H9 (cell line): ENCODE measurements around the gene CDO1. TPM values are rescaled to one million over a fixed set of nuclear protein-coding genes. Genes with fewer than 3 reads are reported as not detected.
A peak's percentile ranks its signal among the peaks of the same experiment; 100 is the strongest.

Experiments used
- DNase-seq: peaks from one replicate; pipeline ENCODE4 v3.0.0-alpha.2; 2017
- H2AFZ ChIP-seq: one replicate; pipeline ENCODE4 v1.6.1; 2013; ENCODE audit warnings: mild to moderate bottlenecking, low read length, control low read depth, moderate library complexity
- H2AK5ac ChIP-seq: 2 replicates; pipeline ENCODE4 v1.6.1; 2013; ENCODE audit warnings: low read length, control low read depth, mixed read lengths; ENCODE audit not compliant: insufficient read length
- H2BK120ac ChIP-seq: one replicate; pipeline ENCODE4 v1.6.1; 2013; ENCODE audit warnings: low read depth, mild to moderate bottlenecking, low read length, control low read depth, inconsistent platforms; ENCODE audit not compliant: poor library complexity, severe bottlenecking
- H2BK12ac ChIP-seq: 2 replicates; pipeline ENCODE4 v1.6.1; 2013; ENCODE audit warnings: low read length, control low read depth, mixed read lengths, low read depth; ENCODE audit not compliant: insufficient read length
- H2BK15ac ChIP-seq: 2 replicates; pipeline ENCODE4 v1.6.1; 2013; ENCODE audit warnings: low read depth, low read length, control low read depth
- H2BK20ac ChIP-seq: one replicate; pipeline ENCODE4 v1.6.1; 2013; ENCODE audit warnings: low read depth, mild to moderate bottlenecking, low read length, control low read depth, inconsistent platforms; ENCODE audit not compliant: poor library complexity, severe bottlenecking
- H2BK5ac ChIP-seq: 2 replicates; pipeline ENCODE4 v1.6.1; 2013; ENCODE audit warnings: low read length, control low read depth, mixed read lengths; ENCODE audit not compliant: insufficient read length
- H3K14ac ChIP-seq: 2 replicates; pipeline ENCODE4 v1.6.1; 2013; ENCODE audit warnings: low read length, control low read depth; ENCODE audit not compliant: insufficient read depth
- H3K18ac ChIP-seq: 2 replicates; pipeline ENCODE4 v1.6.1; 2013; ENCODE audit warnings: low read depth, mild to moderate bottlenecking, mixed read lengths, low read length, control low read depth; ENCODE audit not compliant: insufficient read length
- H3K23ac ChIP-seq: 2 replicates; pipeline ENCODE4 v1.6.1; 2013; ENCODE audit warnings: low read length, control low read depth, mixed read lengths, low read depth; ENCODE audit not compliant: insufficient read length
- H3K23me2 ChIP-seq: 2 replicates; pipeline ENCODE4 v1.6.1; 2013; ENCODE audit warnings: low read depth, mild to moderate bottlenecking, mixed read lengths, low read length, control low read depth; ENCODE audit not compliant: insufficient read length, poor library complexity, severe bottlenecking
- H3K27ac ChIP-seq: 2 replicates; pipeline ENCODE4 v1.5.1; 2013; ENCODE audit warnings: low read length, control low read depth, mixed read lengths, low read depth; ENCODE audit not compliant: insufficient read length
- H3K27me3 ChIP-seq: 2 replicates; pipeline ENCODE4 v1.6.1; 2013; ENCODE audit warnings: low read length, control low read depth, inconsistent platforms; ENCODE audit not compliant: insufficient read depth
- H3K4ac ChIP-seq: 2 replicates; pipeline ENCODE4 v1.6.1; 2013; ENCODE audit warnings: low read depth, mild to moderate bottlenecking, control low read depth, inconsistent platforms, low read length, moderate library complexity
- H3K4me1 ChIP-seq: 2 replicates; pipeline ENCODE4 v1.6.1; 2013; ENCODE audit warnings: low read length, control low read depth, inconsistent platforms; ENCODE audit not compliant: insufficient read depth
- H3K4me2 ChIP-seq: 2 replicates; pipeline ENCODE4 v1.6.1; 2013; ENCODE audit warnings: low read length, control low read depth, mixed read lengths; ENCODE audit not compliant: insufficient read length, insufficient read depth
- H3K56ac ChIP-seq: 2 replicates; pipeline ENCODE4 v1.6.1; 2013; ENCODE audit warnings: low read depth, mild to moderate bottlenecking, mixed read lengths, low read length, control low read depth; ENCODE audit not compliant: insufficient read length
- H3K79me1 ChIP-seq: 2 replicates; pipeline ENCODE4 v1.6.1; 2013; ENCODE audit warnings: low read depth, mild to moderate bottlenecking, moderate library complexity, low read length, control low read depth, inconsistent platforms; ENCODE audit not compliant: insufficient read depth, poor library complexity, severe bottlenecking
- H3K79me2 ChIP-seq: 2 replicates; pipeline ENCODE4 v1.6.1; 2013; ENCODE audit warnings: low read length, control low read depth, inconsistent platforms; ENCODE audit not compliant: insufficient read depth
- H3K9ac ChIP-seq: 2 replicates; pipeline ENCODE4 v1.6.1; 2013; ENCODE audit warnings: low read length, control low read depth, mixed read lengths; ENCODE audit not compliant: insufficient read length; ENCODE audit errors: extremely low read depth
- H3K9me3 ChIP-seq: one replicate; pipeline ENCODE4 v1.6.1; 2013; ENCODE audit warnings: low read depth, low read length, inconsistent platforms; ENCODE audit not compliant: control insufficient read depth
- H3T11ph ChIP-seq: one replicate; pipeline ENCODE4 v1.6.1; 2013; ENCODE audit warnings: mild to moderate bottlenecking, low read length, control low read depth, inconsistent platforms
- H4K20me1 ChIP-seq: one replicate; pipeline ENCODE4 v1.6.1; 2013; ENCODE audit not compliant: control insufficient read depth, insufficient read length, insufficient read depth
- H4K5ac ChIP-seq: 2 replicates; pipeline ENCODE4 v1.6.1; 2013; ENCODE audit warnings: low read depth, mild to moderate bottlenecking, mixed read lengths, low read length, control low read depth; ENCODE audit not compliant: insufficient read length
- H4K8ac ChIP-seq: replicated peaks from 2 replicates; pipeline ENCODE4 v1.6.1; 2013; ENCODE audit warnings: low read length, control low read depth, mixed read lengths, low read depth; ENCODE audit not compliant: insufficient read length
- H4K91ac ChIP-seq: 2 replicates; pipeline ENCODE4 v1.6.1; 2013; ENCODE audit warnings: low read depth, mild to moderate bottlenecking, moderate library complexity, mixed read lengths, low read length, control low read depth; ENCODE audit not compliant: insufficient read length
- H3K27ac Mint-ChIP-seq, 3 experiments: 2 replicates in 2 of 3; 3 replicates in 1 of 3; pipeline ENCODE4 v1.8.0; 2020 to 2021; ENCODE audit warnings: mixed read lengths in 3 of 3, mild to moderate bottlenecking in 1 of 3, moderate library complexity in 1 of 3
- H3K27me3 Mint-ChIP-seq: 2 replicates; pipeline ENCODE4 v1.8.0; 2021; ENCODE audit warnings: low read depth, mild to moderate bottlenecking, moderate library complexity, mixed read lengths
- H3K36me3 Mint-ChIP-seq, 3 experiments: 2 replicates in 2 of 3; 3 replicates in 1 of 3; pipeline ENCODE4 v1.8.0; 2020 to 2021; ENCODE audit warnings: low read depth in 3 of 3, mixed read lengths in 3 of 3; ENCODE audit not compliant: insufficient read depth in 1 of 3
- H3K4me1 Mint-ChIP-seq, 2 experiments: 2 replicates each; pipeline ENCODE4 v1.8.0; 2020; ENCODE audit warnings: mixed read lengths in 2 of 2
- H3K4me3 Mint-ChIP-seq, 2 experiments: 2 replicates in 1 of 2; 3 replicates in 1 of 2; pipeline ENCODE4 v1.8.0; 2020 to 2021; ENCODE audit warnings: mild to moderate bottlenecking in 2 of 2, mixed read lengths in 2 of 2, moderate library complexity in 1 of 2
- H3K9me3 Mint-ChIP-seq, 2 experiments: 2 replicates in 1 of 2; 3 replicates in 1 of 2; pipeline ENCODE4 v1.8.0; 2020; ENCODE audit warnings: mild to moderate bottlenecking in 2 of 2, mixed read lengths in 2 of 2, moderate library complexity in 1 of 2
- WGBS: extraction: QIAGEN DNeasy Blood & Tissue Kit; methylation state at CpG from one replicate; pipeline ENCODE4 v1.1.7; 2013; ENCODE audit warnings: missing lambda C conversion rate, low lambda C conversion rate, mixed read lengths; ENCODE audit not compliant: insufficient read length; ENCODE audit errors: extremely low coverage; 5-methylcytosine and 5-hydroxymethylcytosine counted together
- total RNA-seq: library from RNA; stranded (reverse); gene quantifications from 2 replicates; pipeline ENCODE4 v1.2.1, GENCODE V29; 2021
- TF ChIP-seq, protein P1 (sequence below): fragments of 200-600 bp; sonication (generic); conservative IDR thresholded peaks from 3 replicates; pipeline ENCODE4 v1.8.0; 2021; ENCODE audit warnings: antibody characterized with exemption, mild to moderate bottlenecking

The CDO1 gene
- total RNA-seq, 1 experiment from 2014 or later: 11.2 TPM

DNA sequence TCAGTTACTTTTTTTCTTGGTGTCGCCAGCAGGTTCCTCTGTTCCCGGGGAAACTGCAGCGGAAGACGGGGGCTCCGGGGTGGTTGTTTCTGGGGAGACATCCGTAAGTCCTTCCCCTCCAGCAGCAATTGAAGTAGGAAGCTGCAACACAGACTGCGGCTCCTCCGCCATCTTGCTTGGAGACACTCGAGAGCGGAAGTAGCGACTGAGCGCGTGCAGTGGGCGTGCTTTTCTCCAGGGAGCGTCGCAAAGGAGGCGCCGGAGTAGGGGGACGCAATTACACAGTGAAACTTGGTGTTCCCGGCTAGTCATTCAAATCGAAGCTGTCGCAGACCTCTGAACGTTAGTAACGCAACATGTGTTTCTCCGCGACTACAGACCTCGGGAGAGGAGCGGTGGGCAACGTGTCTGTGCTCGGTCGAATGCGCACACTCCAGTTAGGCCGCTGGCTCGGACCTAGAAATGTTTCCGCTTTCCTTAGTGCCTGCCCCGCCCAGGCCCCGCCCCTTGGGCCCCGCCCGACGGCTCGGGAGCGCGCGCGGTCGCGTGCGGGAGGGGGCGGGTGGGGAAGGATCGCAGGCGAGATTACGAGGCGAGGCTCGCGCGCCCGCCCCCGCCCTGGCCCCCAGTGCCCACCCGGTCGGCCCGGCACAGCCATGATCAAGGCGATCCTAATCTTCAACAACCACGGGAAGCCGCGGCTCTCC is 25.1 kb upstream of the CDO1 start, which contains the start of the genes AP3S1 and ATG12:
Gene AP3S1 (plus strand): TSS at position 554 of the 707 bp plus-strand sequence. CDS start 103 bp downstream, at position 657.
Gene ATG12 (minus strand): TSS at position 184 of the 707 bp plus-strand sequence. CDS start 13 bp downstream, at position 171.
- peak within 1 kb of the TSS; percentile 96 to 97 for H3K4me3 Mint-ChIP-seq
- peak within 1 kb of the TSS; percentile 65 for H2AFZ ChIP-seq

More for the DNA sequence above, 25.1 kb upstream of the CDO1 start, which contains the start of the genes AP3S1 and ATG12:
- no peak within 1 kb of the TSS for H4K8ac ChIP-seq
- H4K5ac ChIP-seq: no peak within 1 kb of the TSS
- TF ChIP-seq, protein P1, sequence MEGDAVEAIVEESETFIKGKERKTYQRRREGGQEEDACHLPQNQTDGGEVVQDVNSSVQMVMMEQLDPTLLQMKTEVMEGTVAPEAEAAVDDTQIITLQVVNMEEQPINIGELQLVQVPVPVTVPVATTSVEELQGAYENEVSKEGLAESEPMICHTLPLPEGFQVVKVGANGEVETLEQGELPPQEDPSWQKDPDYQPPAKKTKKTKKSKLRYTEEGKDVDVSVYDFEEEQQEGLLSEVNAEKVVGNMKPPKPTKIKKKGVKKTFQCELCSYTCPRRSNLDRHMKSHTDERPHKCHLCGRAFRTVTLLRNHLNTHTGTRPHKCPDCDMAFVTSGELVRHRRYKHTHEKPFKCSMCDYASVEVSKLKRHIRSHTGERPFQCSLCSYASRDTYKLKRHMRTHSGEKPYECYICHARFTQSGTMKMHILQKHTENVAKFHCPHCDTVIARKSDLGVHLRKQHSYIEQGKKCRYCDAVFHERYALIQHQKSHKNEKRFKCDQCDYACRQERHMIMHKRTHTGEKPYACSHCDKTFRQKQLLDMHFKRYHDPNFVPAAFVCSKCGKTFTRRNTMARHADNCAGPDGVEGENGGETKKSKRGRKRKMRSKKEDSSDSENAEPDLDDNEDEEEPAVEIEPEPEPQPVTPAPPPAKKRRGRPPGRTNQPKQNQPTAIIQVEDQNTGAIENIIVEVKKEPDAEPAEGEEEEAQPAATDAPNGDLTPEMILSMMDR: no peak
- peak within 1 kb of the TSS; percentile 95 for H3K14ac ChIP-seq
- H3K4me1 ChIP-seq: no peaks in the 10 kb centered on the region
- no peak within 1 kb of the TSS for H3T11ph ChIP-seq
- peak within 1 kb of the TSS; percentile 99 to 100 (median 99) for H3K27ac Mint-ChIP-seq
- no peak within 1 kb of the TSS for H2AK5ac ChIP-seq
- H3K4ac ChIP-seq: no peak within 1 kb of the TSS
- peaks cover 8 to 18% (median 13%) of the 10 kb centered on the region in 3 experiments; a peak in 6 of 7 replicates for H3K36me3 Mint-ChIP-seq
- no peaks in the 10 kb centered on the region for H3K9me3 ChIP-seq
- H3K27me3 ChIP-seq: no peaks in the 10 kb centered on the region
- no peak within 1 kb of the TSS; the same call in 1 of the 2 replicates for H2BK15ac ChIP-seq
- H3K79me2 ChIP-seq: peaks cover 9% of the 10 kb centered on the region; the same call in 1 of the 2 replicates
- H3K56ac ChIP-seq: peak within 1 kb of the TSS; percentile 9
- no peaks in the 10 kb centered on the region for H4K20me1 ChIP-seq
- peaks cover 10% of the 10 kb centered on the region for H3K79me1 ChIP-seq
- no peak within 1 kb of the TSS for H3K23ac ChIP-seq
- DNase-seq: peak; percentile 91
- H3K9me3 Mint-ChIP-seq: no peaks in the 10 kb centered on the region
- H2BK12ac ChIP-seq: peak within 1 kb of the TSS; percentile 5
- H2BK5ac ChIP-seq: no peak within 1 kb of the TSS
- peaks cover 8% of the 10 kb centered on the region for H3K23me2 ChIP-seq
- H4K91ac ChIP-seq: no peak within 1 kb of the TSS
- H3K9ac ChIP-seq: peak within 1 kb of the TSS; percentile 93
- no CpG with 5 or more reads among the region's 65 CpGs for WGBS
- H3K27me3 Mint-ChIP-seq: no peaks in the 10 kb centered on the region
- peak within 1 kb of the TSS; percentile 84 for H3K18ac ChIP-seq
- no peak within 1 kb of the TSS for H2BK120ac ChIP-seq
- peaks cover 26 to 27% of the 10 kb centered on the region in 2 experiments for H3K4me1 Mint-ChIP-seq
- H3K27ac ChIP-seq: peak within 1 kb of the TSS; percentile 70
- no peak within 1 kb of the TSS for H2BK20ac ChIP-seq
- peak within 1 kb of the TSS; percentile 100 for H3K4me2 ChIP-seq
